ENCODE data around the gene SPINK4.

Gene SPINK4

DNA sequence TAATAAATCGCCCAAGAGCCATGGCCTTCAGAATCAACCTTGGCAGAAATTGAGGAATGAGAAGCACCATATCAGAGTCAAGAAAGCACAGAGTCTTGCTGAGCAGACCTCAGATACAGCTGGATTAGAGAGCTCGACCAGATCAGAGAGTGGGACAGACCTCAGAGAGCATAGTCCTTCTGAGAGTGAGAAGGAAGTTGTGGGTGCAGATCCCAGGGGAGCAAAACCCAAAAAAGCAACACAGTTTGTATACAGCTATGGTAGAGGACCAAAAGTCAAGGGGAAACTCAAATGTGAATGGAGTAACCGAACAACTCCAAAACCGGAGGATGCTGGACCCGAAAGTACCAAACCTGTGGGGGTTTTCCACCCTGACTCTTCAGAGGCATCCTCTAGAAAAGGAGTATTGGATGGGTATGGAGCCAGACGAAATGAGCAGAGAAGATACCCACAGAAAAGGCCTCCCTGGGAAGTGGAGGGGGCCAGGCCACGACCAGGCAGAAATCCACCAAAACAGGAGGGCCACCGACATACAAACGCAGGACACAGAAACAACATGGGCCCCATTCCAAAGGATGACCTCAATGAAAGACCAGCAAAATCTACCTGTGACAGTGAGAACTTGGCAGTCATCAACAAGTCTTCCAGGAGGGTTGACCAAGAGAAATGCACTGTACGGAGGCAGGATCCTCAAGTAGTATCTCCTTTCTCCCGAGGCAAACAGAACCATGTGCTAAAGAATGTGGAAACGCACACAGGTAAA is 54.9 kb downstream of the SPINK4 start:
- DNase-seq: no peak

DNA sequence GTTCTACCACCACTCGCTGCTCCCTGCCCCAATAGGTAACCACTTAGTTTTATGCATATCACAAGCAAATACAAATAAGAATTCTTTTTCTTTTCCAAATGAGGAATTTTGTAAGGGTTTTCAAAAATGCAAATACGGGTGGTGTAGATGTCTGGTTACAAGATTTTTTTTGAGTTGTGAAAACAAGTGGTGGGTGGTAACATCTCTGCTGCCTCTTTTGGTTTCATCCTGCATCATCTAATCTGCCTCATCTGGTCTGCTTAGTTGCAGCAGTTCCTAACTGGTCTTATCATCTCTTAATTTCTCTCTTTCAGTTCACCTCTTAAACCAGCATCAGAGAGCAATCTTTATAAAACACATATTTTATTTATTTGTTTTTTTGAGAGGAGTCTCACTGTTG is 55.6 kb downstream of the SPINK4 start:
- DNase-seq: no peak

DNA sequence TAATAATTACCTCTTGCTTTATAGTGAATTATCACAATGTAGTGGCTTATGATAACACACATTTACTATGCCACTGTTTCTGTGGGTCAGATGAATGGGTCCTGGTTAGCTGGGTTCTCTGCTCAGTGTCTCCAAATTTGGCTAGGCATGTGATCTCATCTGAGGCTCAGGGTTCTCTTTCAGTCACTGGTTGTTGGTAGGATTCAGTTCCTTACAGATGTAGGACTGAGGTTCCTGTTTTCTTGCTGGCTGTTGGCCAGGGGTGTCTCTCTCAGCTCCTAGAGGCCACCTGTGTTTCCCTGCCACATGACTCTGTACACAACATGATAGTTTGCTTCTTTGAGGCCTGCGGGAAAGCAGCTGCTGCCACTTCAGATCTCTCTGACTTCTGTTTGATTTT is 57.5 kb downstream of the SPINK4 start:
- DNase-seq: no peak
